K562 (cell line): Measurements from ENCODE around the gene NPDC1. TPM values are rescaled to one million over a fixed set of nuclear protein-coding genes. Genes with fewer than 3 reads are reported as not detected.

ENCODE experiments used
- ATAC-seq: fragments of 200-7000 bp; cut with Tn5 transposase; 3 replicates; pipeline ENCODE4 v1.9.1; 2020; ENCODE audit warnings: moderate library complexity
- BruUV-seq: library from RNA; stranded (reverse); fragments of 400-500 nt; replicated peaks from 2 replicates; lab custom pipeline; 2021; lab: Mats Ljungman, UMichigan
- CTCF ChIA-PET: fragments of 300-600 bp; formaldehyde crosslinking; extraction: SDS; loops from one replicate; lab custom pipeline; 2021; ENCODE audit warnings: low intra/inter-chr PET ratio; lab: Yijun Ruan, JAX
- POLR2A ChIA-PET: fragments of 300-600, 350-650 bp; sonication (Branson Sonifier 250); formaldehyde crosslinking; extraction: SDS; loops from one replicate; lab custom pipeline; 2021; ENCODE audit warnings: antibody characterized with exemption, inconsistent platforms; lab: Yijun Ruan, JAX
- DNase-seq, 4 experiments: peaks; one replicate each; pipeline versions ENCODE4 v3.0.0 to v3.0.0-alpha.2; 2011 to 2018; ENCODE audit warnings: low spot score in 3 of 4, mixed read lengths in 3 of 4; ENCODE audit errors: extremely low read depth in 1 of 4
- FAIRE-seq: peaks from 2 replicates; lab custom pipeline; 2011; peaks lifted over from hg19 to GRCh38; lab: Jason Lieb, UNC
- H2AFZ ChIP-seq: 2 replicates; pipeline ENCODE4 v1.6.0; 2011; ENCODE audit warnings: low read depth, low read length, control low read depth, inconsistent platforms
- H3K27ac ChIP-seq: fragments of 200-600 bp; 3 replicates; pipeline ENCODE4 v1.8.0; 2011; ENCODE audit warnings: low read depth, mild to moderate bottlenecking, control low read depth, inconsistent platforms, low read length, moderate library complexity, mixed read lengths; ENCODE audit errors: extremely low read depth
- H3K27me3 ChIP-seq, 2 experiments: fragments of 300-600 bp in 1 of 2; 2 replicates in 1 of 2; 3 replicates in 1 of 2; pipeline versions ENCODE4 v1.6.0 to v1.8.0; 2011; ENCODE audit warnings: inconsistent platforms in 2 of 2, low read length in 2 of 2, mild to moderate bottlenecking in 1 of 2, mixed read lengths in 1 of 2, moderate library complexity in 1 of 2; ENCODE audit not compliant: control insufficient read depth in 2 of 2, insufficient read depth in 2 of 2
- H3K36me3 ChIP-seq: fragments of 300-600 bp; 3 replicates; pipeline ENCODE4 v1.8.0; 2011; ENCODE audit warnings: mild to moderate bottlenecking, low read length, inconsistent platforms; ENCODE audit not compliant: control insufficient read depth, insufficient read depth
- H3K4me1 ChIP-seq, 2 experiments: fragments of 200-600 bp in 1 of 2; replicated peaks in 1 of 2; 2 replicates in 1 of 2; 3 replicates in 1 of 2; pipeline versions ENCODE4 v1.5.1 to v1.8.0; 2011; ENCODE audit warnings: inconsistent platforms in 2 of 2, low read length in 2 of 2, mild to moderate bottlenecking in 1 of 2, mixed read lengths in 1 of 2, moderate library complexity in 1 of 2; ENCODE audit not compliant: control insufficient read depth in 2 of 2, insufficient read depth in 2 of 2
- H3K4me2 ChIP-seq: 2 replicates; pipeline ENCODE4 v1.6.1; 2011; ENCODE audit warnings: low read length, control low read depth, inconsistent platforms, mixed read lengths; ENCODE audit not compliant: insufficient read depth
- H3K4me3 ChIP-seq: fragments of 200-600 bp; sonication (generic), shearing (Covaris generic); 2 replicates; pipeline ENCODE4 v1.5.1; 2016; ENCODE audit warnings: control low read depth, inconsistent platforms
- H3K79me2 ChIP-seq: fragments of 200-600 bp; 3 replicates; pipeline ENCODE4 v1.8.0; 2011; ENCODE audit warnings: low read length, inconsistent platforms; ENCODE audit not compliant: control insufficient read depth, insufficient read depth
- H3K9ac ChIP-seq, 2 experiments: 2 replicates each; pipeline versions ENCODE4 v1.6.0 to v1.6.1; 2011; ENCODE audit warnings: low read depth in 2 of 2, low read length in 2 of 2, control low read depth in 1 of 2, inconsistent platforms in 1 of 2, mild to moderate bottlenecking in 1 of 2, mixed read lengths in 1 of 2; ENCODE audit not compliant: insufficient read depth in 1 of 2
- H3K9me1 ChIP-seq: one replicate; pipeline ENCODE4 v1.6.0; 2011; ENCODE audit warnings: inconsistent platforms, mild to moderate bottlenecking, low read length, moderate library complexity; ENCODE audit not compliant: control insufficient read depth, insufficient read depth
- H3K9me3 ChIP-seq: replicated peaks from 2 replicates; pipeline ENCODE4 v1.5.1; 2011; ENCODE audit warnings: low read depth, low read length, inconsistent platforms; ENCODE audit not compliant: control insufficient read depth, insufficient read depth
- H4K20me1 ChIP-seq: replicated peaks from 2 replicates; pipeline ENCODE4 v1.6.1; 2011; ENCODE audit warnings: low read length, inconsistent platforms, mixed read lengths; ENCODE audit not compliant: control insufficient read depth, insufficient read depth
- HNRNPL ChIP-seq: fragments of 200-400 bp; formaldehyde crosslinking; IDR thresholded peaks from 2 replicates; pipeline ENCODE4 v1.6.1; 2017; ENCODE audit warnings: low read depth, mild to moderate bottlenecking, low read length
- SMAD4 ChIP-seq: fragments of 250-450 bp; sonication (Bioruptor Pico); conservative IDR thresholded peaks from 2 replicates; pipeline ENCODE4 v1.8.0; 2021; ENCODE audit warnings: inconsistent platforms, mild to moderate bottlenecking, moderate library complexity
- ZC3H4 ChIP-seq: sonication (generic); formaldehyde crosslinking; IDR thresholded peaks from 2 replicates; pipeline ENCODE4 v1.9.0; 2021; ENCODE audit warnings: missing genetic modification reagents, borderline replicate concordance
- ZNF589 ChIP-seq: fragments of 200-800 bp; sonication (Bioruptor generic); IDR thresholded peaks from 2 replicates; pipeline ENCODE4 v1.6.1; 2016; ENCODE audit warnings: low read depth, missing genetic modification characterization, missing compliant biosample characterization
- WGBS: fragments of 100-300 bp; shearing (Covaris generic); methylation state at CpG from one replicate; pipeline ENCODE4 v1.1.6; 2016; ENCODE audit warnings: low coverage, mixed read lengths; ENCODE audit not compliant: insufficient coverage; ENCODE audit errors: missing lambda C conversion rate; 5-methylcytosine and 5-hydroxymethylcytosine counted together
- in situ Hi-C: fragments of 300-500 bp; cut with MboI; formaldehyde crosslinking; loops from 4 replicates; pipeline ENCODE4 v1.15.0; 2018; ENCODE audit warnings: inconsistent platforms, mixed read lengths
- intact Hi-C: fragments of 100-400 bp; cut with micrococcal nuclease; formaldehyde crosslinking; loops from 2 replicates; pipeline ENCODE4 v1.14.2; 2022
- polyA plus RNA-seq, 8 experiments: library from polyadenylated mRNA; depleted of rRNA in 4 of 8; stranded (reverse) in 5 of 8; unstranded in 3 of 8; fragments of >200 nt; fragmentation: Nextera tagmentation in 2 of 8; fragmentation: Illumina TruSeq in 1 of 8; extraction: Ambion mirVana in 2 of 8; extraction: Trizol in 1 of 8; gene quantifications; 2 replicates each; pipeline versions ENCODE4 v1.2.1 to v1.2.3, GENCODE V29; 2011 to 2014; ENCODE audit warnings: inconsistent platforms in 1 of 8, missing spikeins in 1 of 8
- total RNA-seq, 7 experiments: library from RNA; depleted of rRNA in 6 of 7; stranded (reverse); fragments of >200 nt in 6 of 7; fragmentation: Illumina TruSeq in 2 of 7; extraction: Trizol in 2 of 7; gene quantifications; 2 replicates each; pipeline versions ENCODE4 v1.2.1 to v1.2.3, GENCODE V29; 2011 to 2021; ENCODE audit warnings: low replicate concordance in 1 of 7

The NPDC1 gene
- total and polyA plus RNA-seq, 9 of the 15 experiments (the other 6 are each of a cell fraction or from before 2014, with no cell fraction given), result 0.06 to 2.1 (median 0.53) TPM; not detected in 3

GRCh38 chr9:137017071-137017470 lies 28.9 kb downstream of the NPDC1 start:
- Histone ChIP-seq H3K4me3 (no peak overlapping the region), H3K9me3 (no peaks in the 10 kb centered on the region), H4K20me1 (0 out of 2 replicates have a peak, but pooled peaks cover 5% of the 10 kb centered on the region), H3K79me2 (no peaks in the 10 kb centered on the region), H2AFZ (no peak overlapping the region), H3K36me3 (no peaks in the 10 kb centered on the region), H3K9ac (no peak overlapping the region), H3K27me3 (no peaks in the 10 kb centered on the region), H3K9me1 (no peaks in the 10 kb centered on the region), H3K4me2 (no peak overlapping the region), H3K4me1 (peaks cover 0 to 74% of the 10 kb centered on the region in 2 experiments; a peak in 2 of 5 replicates), H3K27ac (no peak overlapping the region)
- in situ Hi-C loops (no loop called here), intact Hi-C loops (no loop called here)
- ChIA-PET POLR2A (no interaction called here), CTCF (no interaction called here)
- TF ChIP-seq ZNF589 (CRISPR knock-in tag) (no peak), ZC3H4 (CRISPR knock-in tag) (peak; percentile 45; the same call in 1 of the 2 replicates), HNRNPL (0 out of 2 replicates have a peak, but pooled peaks have one; percentile 25)
- DNase-seq (no peak), ATAC-seq (no peak), FAIRE-seq (no peak)
- 94% methylated on average over 26 of the region's 28 CpGs for WGBS
- BruUV-seq, result no TSS peak

GRCh38 chr9:137016436-137016835 lies 29.5 kb downstream of the NPDC1 start:
- Histone ChIP-seq H3K79me2 (no peaks in the 10 kb centered on the region), H3K4me3 (no peak overlapping the region), H3K27ac (no peak overlapping the region), H3K9me1 (no peaks in the 10 kb centered on the region), H3K9me3 (no peaks in the 10 kb centered on the region), H3K27me3 (no peaks in the 10 kb centered on the region), H4K20me1 (0 out of 2 replicates have a peak, but pooled peaks cover 1% of the 10 kb centered on the region), H3K4me2 (no peak overlapping the region), H3K4me1 (peaks cover 0 to 74% of the 10 kb centered on the region in 2 experiments; a peak in 2 of 5 replicates)
- intact Hi-C loops, result no loop called here
- FAIRE-seq (no peak), DNase-seq (no peak), ATAC-seq (no peak)
- in situ Hi-C loops, result no loop called here
- POLR2A ChIA-PET, result interaction anchor here (1.0 kb wide), 1 partner anchor 68 kb away, joined by 4 read pairs; no protein-coding TSS in a partner anchor
- 65% methylated on average over 12 of the region's 16 CpGs for WGBS
- CTCF ChIA-PET, result no interaction called here
- BruUV-seq, result no TSS peak
- no peak for TF ChIP-seq SMAD4 (CRISPR knock-in tag)
- TF ChIP-seq, all 486 proteins: peak for 0
- Histone ChIP-seq H2AFZ (no peak overlapping the region), H3K9ac (no peak overlapping the region), H3K36me3 (no peaks in the 10 kb centered on the region)
